LNCAP (cell line): ENCODE results near the gene PLPP7.

Source experiments
- TF ChIP-seq, protein P1 (sequence below): fragments of 450-650 bp; IDR thresholded peaks from 2 replicates; pipeline ENCODE4 v1.5.1; 2017; ENCODE audit warnings: mild to moderate bottlenecking

PLPP7 gene

GRCh38 chr9:131257266-131258025 is 32.1 kb upstream of the PLPP7 start:
- TF ChIP-seq, protein P1, sequence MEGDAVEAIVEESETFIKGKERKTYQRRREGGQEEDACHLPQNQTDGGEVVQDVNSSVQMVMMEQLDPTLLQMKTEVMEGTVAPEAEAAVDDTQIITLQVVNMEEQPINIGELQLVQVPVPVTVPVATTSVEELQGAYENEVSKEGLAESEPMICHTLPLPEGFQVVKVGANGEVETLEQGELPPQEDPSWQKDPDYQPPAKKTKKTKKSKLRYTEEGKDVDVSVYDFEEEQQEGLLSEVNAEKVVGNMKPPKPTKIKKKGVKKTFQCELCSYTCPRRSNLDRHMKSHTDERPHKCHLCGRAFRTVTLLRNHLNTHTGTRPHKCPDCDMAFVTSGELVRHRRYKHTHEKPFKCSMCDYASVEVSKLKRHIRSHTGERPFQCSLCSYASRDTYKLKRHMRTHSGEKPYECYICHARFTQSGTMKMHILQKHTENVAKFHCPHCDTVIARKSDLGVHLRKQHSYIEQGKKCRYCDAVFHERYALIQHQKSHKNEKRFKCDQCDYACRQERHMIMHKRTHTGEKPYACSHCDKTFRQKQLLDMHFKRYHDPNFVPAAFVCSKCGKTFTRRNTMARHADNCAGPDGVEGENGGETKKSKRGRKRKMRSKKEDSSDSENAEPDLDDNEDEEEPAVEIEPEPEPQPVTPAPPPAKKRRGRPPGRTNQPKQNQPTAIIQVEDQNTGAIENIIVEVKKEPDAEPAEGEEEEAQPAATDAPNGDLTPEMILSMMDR = no peak

DNA sequence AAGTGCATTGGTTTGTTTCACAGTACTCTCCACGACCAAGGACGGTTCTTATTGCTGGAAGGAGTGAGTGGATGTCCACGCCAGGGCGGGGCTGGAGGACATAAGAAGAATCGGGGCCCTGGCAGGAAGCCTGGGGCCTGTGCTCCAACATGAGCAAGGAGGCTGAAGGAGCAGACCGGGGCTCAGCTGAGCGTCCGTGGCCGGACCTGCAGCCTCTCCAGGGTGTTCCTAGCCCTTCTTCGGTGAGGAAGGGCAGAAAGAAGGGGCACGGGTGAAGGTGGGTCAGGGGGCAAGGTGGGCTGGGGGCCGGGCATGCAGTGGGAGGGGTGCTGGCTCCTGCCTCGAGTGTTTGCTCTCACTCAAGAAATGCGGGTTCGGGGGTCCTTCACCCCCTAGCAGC is 31.3 kb upstream of the PLPP7 start:
- TF ChIP-seq, protein P1 = no peak

DNA sequence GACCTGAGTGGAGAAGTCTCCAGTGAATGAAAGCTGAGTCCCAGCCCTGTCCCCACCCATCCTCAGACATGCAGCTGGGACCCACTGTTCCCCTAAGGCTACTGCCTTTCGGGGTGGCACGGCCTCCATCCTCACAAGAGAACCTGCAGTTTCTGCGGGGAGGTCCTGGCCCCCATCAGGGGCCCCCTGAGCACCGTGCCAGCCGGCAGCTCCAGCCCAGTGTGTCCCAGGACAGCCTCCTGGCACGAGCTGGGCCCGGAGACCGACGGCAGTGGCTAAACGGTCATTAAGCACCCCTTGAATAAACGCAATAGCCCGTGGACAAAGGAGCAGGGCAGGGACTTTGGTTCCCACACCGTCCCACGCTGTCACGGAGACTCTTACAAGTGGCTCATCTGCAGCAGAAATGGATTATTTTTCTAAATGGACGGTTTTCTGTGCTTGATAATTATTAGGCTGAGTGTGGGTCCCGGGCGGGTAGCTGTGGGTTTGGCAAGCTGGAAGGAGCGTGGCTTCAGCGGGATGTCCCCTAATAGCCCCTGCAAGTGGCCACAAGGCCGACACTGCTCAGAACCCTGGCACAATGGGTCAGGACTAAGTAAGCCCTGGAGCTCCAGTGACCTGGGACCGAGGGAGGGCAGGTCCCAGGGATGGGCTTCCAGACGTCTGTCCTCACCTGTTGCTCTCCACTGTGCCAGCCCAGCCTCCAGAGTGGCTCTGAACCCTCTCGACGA is 30.7 kb upstream of the PLPP7 start:
- TF ChIP-seq, protein P1 = no peak

GRCh38 chr9:131259432-131259898 is 30.1 kb upstream of the PLPP7 start:
- TF ChIP-seq, protein P1 = no peak

GRCh38 chr9:131259916-131260597 is 29.5 kb upstream of the PLPP7 start:
- TF ChIP-seq, protein P1 = no peak

DNA sequence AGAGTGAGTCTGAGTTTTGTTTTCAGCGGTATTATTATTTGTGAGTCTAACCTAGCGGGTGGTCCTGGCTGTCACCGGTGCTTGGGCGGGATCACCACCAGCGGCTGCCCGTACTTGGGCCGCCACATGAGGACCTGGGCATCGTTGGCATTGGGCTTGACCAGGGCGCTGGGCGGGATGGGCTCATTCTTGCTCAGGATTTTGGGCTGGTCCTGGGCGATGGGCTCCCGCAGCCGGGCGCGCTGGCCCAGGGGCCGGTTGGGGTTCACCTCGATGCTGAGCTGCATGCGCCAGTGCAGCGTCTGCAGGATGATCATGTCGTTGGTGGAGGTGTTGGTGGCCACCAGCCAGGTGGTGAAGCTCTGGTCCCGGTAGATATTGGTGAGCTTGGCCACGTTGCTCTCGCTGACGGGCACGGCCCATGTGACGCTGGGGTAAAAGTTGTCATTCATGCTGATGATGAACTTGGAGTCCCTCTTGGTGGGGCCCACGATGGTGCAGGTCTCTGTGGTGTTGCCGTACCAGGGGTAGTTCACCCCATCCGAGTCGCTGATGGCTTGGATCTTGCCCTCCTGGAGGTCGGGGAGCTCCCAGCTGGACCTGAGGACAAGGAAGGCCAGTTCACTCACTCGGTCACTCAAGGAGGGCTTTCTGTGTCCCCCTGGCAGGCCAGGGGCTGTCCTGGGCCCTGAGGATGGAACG is 28.6 kb upstream of the PLPP7 start:
- TF ChIP-seq, protein P1 = no peak
